Urinary bladder (tissue), 4 donors: Measurements from ENCODE around the gene TMEM185B. TPM values are rescaled to one million over a fixed set of nuclear protein-coding genes. Genes with fewer than 3 reads are reported as not detected.

Experiments
- DNase-seq: peaks from one replicate; pipeline ENCODE4 v3.0.0-alpha.2; 2015; ENCODE audit errors: extremely low spot score
- H3K27ac ChIP-seq: one replicate; pipeline ENCODE4 v1.5.1; 2013; ENCODE audit warnings: low read depth, mild to moderate bottlenecking, moderate library complexity
- H3K36me3 ChIP-seq: one replicate; pipeline ENCODE4 v1.6.1; 2013; ENCODE audit warnings: mild to moderate bottlenecking, moderate library complexity; ENCODE audit not compliant: insufficient read depth
- H3K4me1 ChIP-seq: one replicate; pipeline ENCODE4 v1.6.1; 2013; ENCODE audit warnings: mild to moderate bottlenecking, moderate library complexity; ENCODE audit not compliant: insufficient read depth
- H3K4me3 ChIP-seq: one replicate; pipeline ENCODE4 v1.5.1; 2013; ENCODE audit warnings: low read depth, low read length
- WGBS: extraction: QIAGEN DNeasy Blood & Tissue Kit; methylation state at CpG from one replicate; pipeline ENCODE4 v1.1.7; 2013; 5-methylcytosine and 5-hydroxymethylcytosine counted together
- polyA plus RNA-seq: library from polyadenylated mRNA; stranded (reverse); fragments of 200-250 nt; gene quantifications from one replicate; pipeline ENCODE4 v1.2.3, GENCODE V29; 2013
- total RNA-seq: library from RNA; depleted of rRNA; stranded (reverse); fragments of >200 nt; gene quantifications from one replicate; pipeline ENCODE4 v1.2.3, GENCODE V29; 2014
- donor health status: healthy with polysubstance abuse.
- donor health status: healthy.

TMEM185B gene
- total and polyA plus RNA-seq, 2 donors: 20.0 TPM

DNA sequence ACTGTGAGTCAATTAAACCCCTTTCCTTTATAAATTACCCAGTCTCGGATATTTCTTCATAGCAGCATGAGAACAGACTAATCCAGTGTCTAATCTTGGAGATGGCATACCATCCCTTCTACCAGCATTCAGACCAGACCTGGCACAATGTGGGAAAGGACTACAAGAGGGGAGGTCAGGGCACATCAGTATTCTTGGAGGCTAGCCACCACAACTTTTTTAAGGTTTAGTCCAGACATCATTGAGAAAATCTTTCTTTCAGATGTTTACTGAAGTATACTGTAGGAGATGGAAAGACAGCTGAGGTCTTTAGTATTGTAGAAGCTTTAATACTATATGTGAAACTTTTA lies 33.4 kb upstream of the TMEM185B start:
- DNase-seq: no peak
- H3K36me3 ChIP-seq: no peaks in the 10 kb centered on the region
- no peak overlapping the region for H3K4me3 ChIP-seq
- H3K27ac ChIP-seq: no peak overlapping the region
- no peaks in the 10 kb centered on the region for H3K4me1 ChIP-seq
- WGBS: 61% methylated on average over 1 of the region's 1 CpG

DNA sequence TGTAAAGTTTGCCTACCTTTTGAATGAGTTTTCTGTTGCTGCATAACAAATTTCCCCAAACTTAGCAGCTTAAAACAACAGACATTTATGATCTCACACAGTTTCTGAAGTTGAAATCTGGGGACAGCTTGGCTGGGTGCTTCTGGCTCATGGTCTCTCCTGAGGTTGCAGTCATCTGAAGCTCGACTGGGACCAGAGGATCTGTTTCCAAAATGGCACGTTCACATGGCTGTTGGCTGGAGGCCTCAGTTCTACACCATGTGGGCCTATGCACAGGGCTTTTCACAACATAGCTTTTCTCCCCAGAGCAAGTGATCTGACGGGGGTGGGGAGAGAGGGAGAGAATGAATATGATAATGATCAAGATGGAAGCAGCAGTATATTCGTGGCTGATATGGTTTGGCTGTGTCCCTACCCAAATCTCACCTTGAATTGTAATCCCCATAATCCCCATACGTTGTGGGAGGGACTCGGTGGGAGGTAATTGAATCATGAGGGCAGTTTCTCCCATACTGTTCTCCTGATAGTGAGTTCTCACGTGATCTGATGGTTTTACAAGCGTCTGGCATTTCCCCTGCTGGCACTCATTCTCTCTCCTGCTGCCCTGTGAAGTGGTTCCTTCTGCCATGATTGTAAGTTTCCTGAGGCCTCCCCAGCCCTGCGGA lies 32.9 kb upstream of the TMEM185B start:
- Histone ChIP-seq H3K36me3 (no peaks in the 10 kb centered on the region), H3K4me3 (no peak overlapping the region), H3K27ac (no peak overlapping the region), H3K4me1 (no peaks in the 10 kb centered on the region)
- 75% methylated on average over 9 of the region's 9 CpGs for WGBS
- DNase-seq: no peak

DNA sequence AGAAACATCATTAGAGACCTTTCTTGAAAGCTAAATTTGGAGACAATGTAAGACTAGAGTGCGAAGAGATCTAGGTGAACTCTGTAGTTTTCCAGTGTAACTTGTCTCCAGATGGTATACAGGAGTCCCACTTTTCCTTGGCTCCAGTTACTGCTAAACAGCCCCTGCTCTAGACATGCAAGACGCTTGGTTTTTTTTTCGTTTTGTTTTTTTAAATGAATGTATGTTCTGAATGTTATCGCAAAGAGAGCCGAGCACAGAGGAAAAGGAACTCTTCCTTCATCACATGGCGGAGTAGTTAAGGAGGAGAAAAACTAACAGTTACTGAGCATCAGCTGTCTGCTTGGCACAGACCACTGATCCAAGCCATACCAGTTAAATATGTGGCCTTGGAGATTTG lies 31.9 kb upstream of the TMEM185B start:
- 82% methylated on average over 6 of the region's 6 CpGs for WGBS
- no peak for DNase-seq
- H3K4me3 ChIP-seq: no peak overlapping the region
- no peaks in the 10 kb centered on the region for H3K4me1 ChIP-seq
- no peaks in the 10 kb centered on the region for H3K36me3 ChIP-seq
- no peak overlapping the region for H3K27ac ChIP-seq

DNA sequence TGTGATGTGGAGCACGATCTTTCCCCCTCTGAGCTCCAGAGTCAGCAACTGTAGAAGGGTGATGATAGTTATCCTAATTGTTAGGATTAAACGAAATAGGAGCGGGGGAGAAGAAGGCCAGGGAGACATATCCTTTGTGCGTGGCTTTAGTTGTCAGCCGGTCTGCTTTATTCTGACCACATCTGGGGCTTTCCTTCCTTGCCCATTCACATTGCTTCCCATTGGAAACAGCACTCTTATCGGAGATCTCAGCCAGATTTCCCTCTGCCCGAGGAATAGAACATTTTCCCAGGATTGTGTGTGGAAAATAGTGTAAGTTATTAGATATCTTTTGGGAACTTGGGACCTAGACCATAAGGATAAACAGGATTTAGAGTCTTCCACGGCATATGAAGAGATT lies 31.0 kb upstream of the TMEM185B start:
- H3K4me3 ChIP-seq: peak overlapping the region; percentile 91
- H3K4me1 ChIP-seq: no peaks in the 10 kb centered on the region
- no peaks in the 10 kb centered on the region for H3K36me3 ChIP-seq
- WGBS: 64% methylated on average over 8 of the region's 8 CpGs
- no peak for DNase-seq
- H3K27ac ChIP-seq: no peak overlapping the region

DNA sequence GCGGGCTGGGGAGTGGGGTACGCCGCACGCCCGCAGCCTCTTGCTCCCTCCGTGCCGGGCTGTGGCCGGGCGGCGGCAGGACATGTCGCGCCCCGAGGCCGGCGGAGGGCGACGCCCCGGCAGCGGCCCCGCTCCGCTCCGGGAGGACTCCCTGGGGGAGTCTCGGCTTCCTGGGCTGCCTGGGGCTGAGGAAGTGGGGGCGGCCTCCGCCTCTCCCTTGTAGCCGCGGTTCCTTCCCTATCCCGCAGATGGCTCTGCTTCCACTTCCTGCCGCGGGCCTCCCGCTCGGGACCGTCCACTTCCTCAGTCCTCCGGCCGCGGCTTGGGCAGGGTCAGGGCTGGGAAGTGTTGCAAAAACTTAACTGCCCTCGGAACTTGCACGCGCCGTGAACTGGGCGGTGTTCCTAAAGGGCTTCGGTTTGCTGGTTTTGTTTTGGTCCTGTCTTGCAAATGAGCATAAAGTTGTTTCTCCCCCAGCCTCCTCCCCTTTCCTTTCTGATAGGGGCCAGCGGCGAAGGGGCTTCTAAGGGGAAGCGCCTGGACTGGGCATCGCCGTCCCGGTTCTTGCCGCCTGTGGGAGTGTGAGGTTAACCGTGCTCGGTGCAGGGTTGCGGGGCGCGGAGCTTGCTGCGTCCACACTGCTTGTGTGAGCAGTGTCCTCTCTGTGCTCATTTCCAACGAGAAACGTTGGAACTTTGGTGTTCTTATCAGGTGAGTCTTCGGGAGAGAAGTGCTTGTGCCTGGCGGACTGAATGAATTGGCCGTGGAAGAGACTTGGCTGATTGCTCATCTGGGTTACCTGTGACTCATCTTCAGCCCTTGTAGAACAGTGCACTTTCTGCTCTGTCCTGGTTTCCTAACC lies 30.1 kb upstream of the TMEM185B start:
- H3K27ac ChIP-seq: peak overlapping the region; percentile 84
- under 1% methylated on average over 60 of the region's 60 CpGs for WGBS
- H3K4me3 ChIP-seq: peak overlapping the region; percentile 91
- no peaks in the 10 kb centered on the region for H3K36me3 ChIP-seq
- DNase-seq: no peak
- no peaks in the 10 kb centered on the region for H3K4me1 ChIP-seq

DNA sequence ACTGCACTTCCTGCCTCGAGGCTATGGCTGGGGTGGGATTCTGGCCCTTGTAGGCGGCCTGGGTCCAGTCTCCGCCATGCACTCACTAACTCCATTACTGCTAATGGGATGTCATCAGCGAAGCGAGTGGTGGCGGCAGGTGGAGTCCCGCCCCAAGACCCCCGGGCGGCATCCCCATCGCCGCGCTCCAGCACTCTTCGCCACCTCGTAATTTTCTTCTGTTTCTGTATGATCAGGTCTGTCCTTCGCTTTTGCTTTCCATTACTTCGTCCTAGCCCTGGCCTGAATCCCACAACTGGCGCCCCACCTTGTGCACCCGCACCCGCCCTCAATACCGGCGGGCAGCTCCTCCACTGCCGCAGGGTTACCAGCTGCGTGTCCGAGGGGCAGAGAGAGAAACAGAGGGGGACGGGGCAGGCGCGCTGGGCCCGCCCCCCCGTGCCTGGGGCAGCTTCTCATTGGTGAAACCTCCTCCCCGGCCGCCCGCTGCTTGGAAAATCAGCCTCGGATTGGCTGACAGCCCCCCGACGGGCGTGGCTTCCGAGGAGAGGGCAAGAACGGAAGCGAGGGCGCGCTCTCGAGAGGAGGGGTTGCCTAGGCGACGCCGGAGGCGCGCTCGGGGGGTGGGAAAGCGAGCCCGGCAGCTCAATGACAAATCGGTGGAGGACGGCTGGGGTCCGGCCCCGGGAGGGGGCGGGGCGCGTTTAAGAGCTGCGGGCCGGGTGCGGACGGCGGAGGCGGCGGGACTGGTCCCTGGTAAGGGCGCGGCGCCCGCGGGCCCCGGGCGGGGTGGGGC lies 29.2 kb upstream of the TMEM185B start, which contains the start of gene RALB:
TSS of gene RALB (plus strand) at position 628 of the 796 bp plus-strand sequence. CDS start 25,813 bp downstream, outside the sequence.
- DNase-seq: peak; percentile 93
- H3K27ac ChIP-seq: peak within 1 kb of the TSS; percentile 84
- peak within 1 kb of the TSS; percentile 91 for H3K4me3 ChIP-seq
- under 1% methylated on average over 70 of the region's 71 CpGs for WGBS
- H3K4me1 ChIP-seq: no peaks in the 10 kb centered on the region
- H3K36me3 ChIP-seq: no peaks in the 10 kb centered on the region

DNA sequence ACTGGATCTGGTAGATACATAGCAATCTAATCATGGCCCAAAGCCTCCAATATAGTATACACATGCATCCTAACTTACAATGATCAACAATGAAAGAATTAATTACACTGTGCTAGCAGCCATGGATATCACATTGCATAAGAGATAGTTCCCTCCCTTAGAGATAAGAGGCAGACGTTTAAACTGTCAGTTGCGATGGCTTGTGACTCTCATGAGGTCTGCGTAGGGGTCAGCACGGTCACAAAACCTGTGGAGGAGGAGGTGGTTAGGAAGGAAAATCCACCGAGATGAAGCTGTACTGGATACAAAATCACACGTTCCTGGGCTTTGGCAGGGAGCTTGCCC lies 28.7 kb upstream of the TMEM185B start:
- no peaks in the 10 kb centered on the region for H3K36me3 ChIP-seq
- no peak for DNase-seq
- no peak overlapping the region for H3K27ac ChIP-seq
- H3K4me3 ChIP-seq: peak overlapping the region; percentile 91
- no peaks in the 10 kb centered on the region for H3K4me1 ChIP-seq
- WGBS: 11% methylated on average over 6 of the region's 6 CpGs

DNA sequence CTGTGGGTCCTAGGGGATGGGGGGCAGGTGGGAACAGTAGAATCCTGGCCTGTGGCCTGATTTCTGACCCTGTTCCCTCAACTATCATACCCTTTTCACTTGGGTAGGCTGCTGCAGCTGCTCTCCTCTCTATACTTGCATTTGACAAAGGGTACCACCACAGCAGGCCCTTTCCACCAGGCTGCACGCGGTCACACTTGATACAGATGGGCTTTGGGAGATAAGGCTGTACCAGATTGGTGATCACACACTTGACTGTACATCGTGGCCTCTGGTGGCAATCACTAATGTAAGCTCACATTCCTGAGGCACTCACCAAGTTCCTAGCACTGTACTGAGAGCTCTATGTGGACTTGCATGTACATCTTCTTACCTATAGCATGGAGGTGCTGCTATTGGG lies 27.9 kb upstream of the TMEM185B start:
- Histone ChIP-seq H3K4me3 (no peak overlapping the region), H3K36me3 (no peaks in the 10 kb centered on the region), H3K27ac (no peak overlapping the region), H3K4me1 (no peaks in the 10 kb centered on the region)
- DNase-seq: no peak
- 85% methylated on average over 3 of the region's 3 CpGs for WGBS

DNA sequence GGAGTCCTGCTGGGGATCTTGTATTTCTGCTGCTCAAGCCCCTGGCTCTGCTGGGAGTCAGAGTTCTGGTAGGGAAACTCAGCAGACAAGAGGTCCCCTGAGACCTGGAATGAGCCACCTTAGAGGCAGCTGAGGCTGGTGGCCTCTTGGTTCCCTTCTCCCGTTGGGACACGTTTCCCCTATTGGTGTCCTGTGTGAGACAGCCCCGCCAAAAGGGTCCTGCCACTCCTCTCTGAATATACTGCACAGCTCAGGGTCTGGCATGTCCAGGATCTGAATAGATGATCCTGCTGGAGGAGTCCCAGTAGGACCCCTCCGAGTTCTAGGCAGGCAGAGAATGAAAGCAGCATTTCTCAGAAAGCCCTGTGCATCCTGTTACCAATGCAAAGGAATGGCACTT lies 27.4 kb upstream of the TMEM185B start:
- WGBS: 78% methylated on average over 4 of the region's 4 CpGs
- DNase-seq: no peak
- no peak overlapping the region for H3K4me3 ChIP-seq
- H3K27ac ChIP-seq: no peak overlapping the region
- H3K4me1 ChIP-seq: no peaks in the 10 kb centered on the region
- no peaks in the 10 kb centered on the region for H3K36me3 ChIP-seq

- no peak for DNase-seq
- Histone ChIP-seq H3K4me1 (no peaks in the 10 kb centered on the region), H3K27ac (no peak overlapping the region), H3K36me3 (no peaks in the 10 kb centered on the region), H3K4me3 (no peak overlapping the region)
- 80% methylated on average over 6 of the region's 6 CpGs for WGBS
Observed at GRCh38 chr2:120247851-120248250, 24.7 kb upstream of the TMEM185B start.

- no peaks in the 10 kb centered on the region for H3K36me3 ChIP-seq
- no peak for DNase-seq
- H3K27ac ChIP-seq: no peak overlapping the region
- no peak overlapping the region for H3K4me3 ChIP-seq
- H3K4me1 ChIP-seq: no peaks in the 10 kb centered on the region
- WGBS: 75% methylated on average over 20 of the region's 20 CpGs
Observed at GRCh38 chr2:120246546-120247300, 23.5 kb upstream of the TMEM185B start.

DNA sequence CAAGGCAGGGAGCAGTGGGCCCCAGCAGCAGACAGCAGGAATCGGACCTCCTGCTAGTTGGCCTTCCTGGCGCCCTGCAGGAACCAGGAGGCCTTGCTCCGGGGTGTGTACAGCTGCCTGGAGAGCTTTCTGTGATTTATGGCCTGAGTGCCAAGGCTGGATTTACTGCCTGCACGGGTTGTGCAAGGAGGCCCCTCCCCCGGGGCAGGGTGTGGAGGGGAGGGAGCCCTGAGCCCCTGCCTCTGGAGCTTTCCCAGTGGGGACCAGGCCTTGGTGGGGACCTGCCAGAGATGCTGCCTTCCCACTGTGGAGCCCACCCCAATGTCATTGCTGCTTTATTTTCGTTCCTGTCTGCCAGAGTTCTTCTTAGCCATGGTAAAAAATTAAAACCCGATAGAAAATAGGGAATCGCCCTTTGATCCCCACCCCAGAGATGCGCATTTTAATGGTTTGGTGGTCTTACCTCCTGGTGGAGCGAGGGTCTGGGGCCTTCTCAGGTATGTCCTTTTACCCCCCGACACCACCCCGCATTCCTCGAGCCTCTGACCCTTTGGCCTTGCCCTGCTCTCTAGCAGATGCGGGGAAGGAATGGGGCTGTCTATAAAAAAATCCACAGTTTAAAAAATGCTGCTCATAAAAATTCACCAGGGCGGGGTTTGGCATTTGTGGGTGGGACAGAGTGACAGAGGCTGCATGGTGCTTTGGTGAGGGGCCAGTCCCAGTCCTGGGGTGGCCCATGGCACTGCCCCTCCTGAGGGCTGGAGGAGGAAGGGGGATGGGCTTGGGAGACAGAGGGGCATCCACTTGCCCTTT lies 22.5 kb upstream of the TMEM185B start:
- H3K4me3 ChIP-seq: no peak overlapping the region
- DNase-seq: no peak
- 46% methylated on average over 15 of the region's 15 CpGs for WGBS
- H3K36me3 ChIP-seq: no peaks in the 10 kb centered on the region
- H3K27ac ChIP-seq: no peak overlapping the region
- no peaks in the 10 kb centered on the region for H3K4me1 ChIP-seq
